HG02870 (cell line): Measurements from ENCODE around the gene CREBL2.
"Not testable (repeated sequence)": the region's sequence is repeated elsewhere in the genome, so short reads cannot be mapped to it uniquely, and the experiment has no call there.

Source experiments
- ATAC-seq: cut with Tn5 transposase; IDR thresholded peaks from one replicate; pipeline ENCODE4 v1.9.1; 2021; ENCODE audit warnings: mild to moderate bottlenecking, moderate library complexity; ENCODE audit not compliant: unreplicated experiment

The CREBL2 gene

GRCh38 chr12:12596598-12596997 is 15.1 kb upstream of the CREBL2 start:
- ATAC-seq = not testable (repeated sequence)

DNA sequence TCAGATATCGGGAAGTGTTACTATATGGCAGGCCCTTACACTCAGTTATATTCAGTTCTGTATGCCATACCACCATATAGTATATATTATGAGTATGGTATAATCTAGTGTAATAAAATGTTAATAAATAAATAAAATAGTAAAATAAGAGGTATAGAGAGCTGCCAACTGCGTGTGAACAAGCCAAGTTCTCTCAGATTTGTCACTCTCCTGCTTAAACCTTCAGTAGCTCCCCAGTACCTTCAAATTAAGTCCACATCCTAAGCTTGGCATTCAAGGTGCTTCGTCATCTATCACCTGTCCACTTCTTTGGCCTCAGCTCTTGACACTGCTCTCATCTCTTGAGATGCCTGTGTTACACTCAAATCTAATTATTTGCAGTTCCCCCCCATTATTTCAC is 12.8 kb upstream of the CREBL2 start:
- no peak for ATAC-seq

DNA sequence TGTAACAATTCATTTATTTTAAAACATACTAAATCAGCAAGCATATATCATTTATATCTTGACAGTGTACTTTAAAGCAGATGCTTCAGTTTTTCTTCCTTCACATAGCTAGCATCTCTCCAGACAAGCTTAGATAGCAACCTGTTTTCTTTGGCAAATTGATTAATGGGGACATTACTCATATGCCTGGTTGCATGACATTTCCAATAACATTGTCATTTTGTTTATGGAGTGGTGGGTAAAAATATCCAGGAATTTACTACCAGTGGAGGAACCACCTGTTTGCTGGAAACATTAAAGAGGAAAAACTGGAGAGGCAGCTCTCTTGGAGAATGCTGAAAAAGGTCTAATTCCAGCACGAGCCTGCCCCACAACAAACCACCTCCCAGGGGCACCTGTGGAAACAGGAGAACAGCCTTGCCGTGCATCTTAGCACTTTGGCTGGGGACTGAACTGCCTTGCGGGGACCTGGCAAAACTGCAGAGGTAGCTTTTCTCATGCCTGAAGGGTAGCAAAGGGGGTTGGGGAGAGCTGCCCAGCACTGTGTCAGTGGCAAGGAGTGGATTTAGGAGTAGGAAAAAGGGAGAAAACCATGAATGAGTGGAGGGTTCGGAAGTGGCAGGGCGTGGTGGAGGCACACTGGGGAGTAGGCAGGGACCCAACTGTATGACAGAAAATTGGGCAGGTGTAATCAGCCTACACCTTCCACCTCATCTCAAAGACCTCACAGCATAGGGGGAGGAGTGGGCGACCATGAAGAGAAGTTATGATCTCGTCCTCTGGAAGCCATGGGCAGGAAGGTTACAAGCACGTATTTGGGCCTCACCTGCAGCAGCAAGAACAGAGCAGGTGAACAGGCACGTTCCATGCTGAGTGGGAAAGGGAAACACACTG is 11.7 kb upstream of the CREBL2 start:
- no peak for ATAC-seq

DNA sequence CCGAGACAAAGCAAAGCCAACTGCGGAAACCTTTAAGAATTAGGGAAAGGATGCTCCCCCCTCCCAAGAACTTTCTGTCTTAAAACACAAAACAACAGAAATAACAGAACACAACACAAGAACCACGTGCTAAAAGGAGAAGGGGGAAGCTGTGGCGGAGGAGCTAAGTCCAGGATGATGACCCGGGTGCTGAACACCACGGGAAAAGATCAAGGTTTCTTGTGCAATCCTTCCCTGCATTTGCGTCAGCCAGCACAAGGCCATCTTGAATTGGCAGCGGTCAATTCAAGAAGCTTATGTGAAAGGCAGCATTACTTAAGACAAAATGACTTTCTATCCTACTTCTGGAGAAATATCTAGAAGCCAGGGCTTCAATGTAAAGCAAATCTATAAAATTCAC is 11.0 kb upstream of the CREBL2 start:
- ATAC-seq = no peak

- ATAC-seq = no peak
Measured at GRCh38 chr12:12604740-12605139, 6.9 kb upstream of the CREBL2 start.

DNA sequence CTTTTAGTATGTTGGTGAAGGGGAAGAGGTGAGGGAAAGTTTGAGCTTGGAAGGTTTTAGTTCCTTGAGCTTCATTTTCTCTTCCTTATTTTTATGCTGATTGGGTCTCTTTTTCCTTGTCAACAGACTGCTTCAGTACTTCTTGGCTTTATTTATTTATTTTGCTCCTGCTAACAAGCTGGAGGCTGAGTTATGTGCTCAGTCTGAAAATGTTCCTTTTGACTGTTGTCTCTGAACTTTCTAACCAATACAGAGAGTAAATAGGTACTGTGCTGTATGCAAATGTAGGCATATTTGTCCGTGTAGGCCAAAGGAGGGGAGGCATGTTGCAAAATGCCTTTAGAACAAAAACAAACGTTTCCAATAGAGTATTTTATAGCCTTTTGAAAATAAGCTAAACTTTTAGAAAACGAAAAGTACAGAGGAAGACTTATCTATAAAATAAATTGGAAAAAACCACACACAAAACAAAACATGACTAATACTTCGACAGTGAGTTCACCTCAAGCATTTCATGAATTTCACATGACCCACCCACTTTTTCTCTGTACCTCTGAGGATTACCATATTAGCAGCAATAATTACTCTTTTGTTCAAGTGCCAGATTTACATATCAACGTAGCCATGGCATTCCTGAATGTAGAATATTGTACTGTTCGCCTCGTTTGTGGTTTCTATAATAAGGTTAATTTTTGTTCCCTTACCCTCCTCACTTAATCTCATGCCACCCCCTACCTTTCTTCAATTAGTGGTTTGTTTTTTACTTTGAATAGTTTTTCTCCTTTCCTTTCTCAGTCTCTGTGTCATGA is 4.7 kb upstream of the CREBL2 start:
- ATAC-seq = peak; percentile 66

DNA sequence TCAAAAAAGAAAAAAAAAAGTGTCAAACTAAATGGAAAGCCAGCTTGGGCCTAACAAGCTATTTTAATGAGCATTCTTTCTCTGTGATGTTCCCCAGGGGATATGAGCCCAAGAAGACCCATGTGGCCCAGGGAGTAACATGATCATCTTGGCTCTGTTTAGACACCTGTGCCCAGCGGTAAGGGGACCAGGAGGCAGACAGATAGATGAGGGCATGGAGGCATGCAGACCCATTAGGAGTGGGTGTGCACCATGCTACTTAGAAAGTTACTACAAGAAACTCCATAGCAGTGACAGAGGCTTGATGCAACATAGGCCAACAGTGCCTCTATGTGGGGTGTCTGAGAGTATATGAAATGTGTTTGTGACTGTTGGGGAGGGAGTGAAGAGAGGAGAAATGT is 3.1 kb upstream of the CREBL2 start:
- ATAC-seq = no peak

- no peak for ATAC-seq
Measured at GRCh38 chr12:12609692-12610091, 2.0 kb upstream of the CREBL2 start.

GRCh38 chr12:12610711-12611110 is 965 bp upstream of the CREBL2 start:
- no peak for ATAC-seq

GRCh38 chr12:12612358-12612757 is 682 bp downstream of the CREBL2 start:
- ATAC-seq = no peak

DNA sequence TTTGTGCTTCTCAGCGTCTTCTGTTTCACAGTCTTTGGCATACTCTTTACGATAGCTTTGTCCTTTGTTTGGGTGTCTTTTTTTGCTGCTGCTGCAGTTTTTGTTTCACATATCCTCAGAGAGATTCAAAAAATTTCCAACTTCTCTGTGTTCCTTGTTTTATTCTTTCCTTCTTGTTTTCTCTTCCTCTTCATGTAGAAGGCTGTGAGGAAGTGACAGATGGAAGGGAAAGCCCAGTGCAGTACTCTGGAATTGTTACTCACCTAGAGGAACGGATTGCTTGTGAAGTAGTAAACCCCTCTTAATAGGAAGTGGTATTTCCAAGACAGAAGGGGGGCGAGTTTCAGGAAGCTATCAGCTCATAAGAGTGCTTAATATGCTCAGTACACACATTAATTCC is 1.7 kb downstream of the CREBL2 start:
- no peak for ATAC-seq

GRCh38 chr12:12614342-12614741 is 2.7 kb downstream of the CREBL2 start:
- no peak for ATAC-seq

GRCh38 chr12:12616512-12617310 is 5.0 kb downstream of the CREBL2 start:
- ATAC-seq = no peak

DNA sequence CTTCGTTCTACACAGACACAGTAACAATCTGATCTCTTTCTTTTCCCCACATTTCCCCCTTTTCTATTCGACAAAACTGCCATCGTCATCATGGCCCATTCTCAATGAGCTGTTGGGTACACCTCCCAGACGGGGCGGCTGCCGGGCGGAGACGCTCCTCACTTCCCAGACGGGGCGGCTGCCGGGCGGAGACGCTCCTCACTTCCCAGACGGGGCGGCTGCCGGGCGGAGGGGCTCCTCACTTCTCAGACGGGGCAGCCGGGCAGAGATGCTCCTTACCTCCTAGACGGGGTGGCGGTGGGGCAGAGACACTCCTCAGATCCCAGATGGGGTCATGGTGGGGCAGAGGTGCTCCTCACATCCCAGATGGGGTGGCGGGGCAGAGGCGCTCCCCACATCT is 6.4 kb downstream of the CREBL2 start:
- ATAC-seq = not testable (repeated sequence)

- no peak for ATAC-seq
Measured at GRCh38 chr12:12620730-12621315, 9.1 kb downstream of the CREBL2 start.

DNA sequence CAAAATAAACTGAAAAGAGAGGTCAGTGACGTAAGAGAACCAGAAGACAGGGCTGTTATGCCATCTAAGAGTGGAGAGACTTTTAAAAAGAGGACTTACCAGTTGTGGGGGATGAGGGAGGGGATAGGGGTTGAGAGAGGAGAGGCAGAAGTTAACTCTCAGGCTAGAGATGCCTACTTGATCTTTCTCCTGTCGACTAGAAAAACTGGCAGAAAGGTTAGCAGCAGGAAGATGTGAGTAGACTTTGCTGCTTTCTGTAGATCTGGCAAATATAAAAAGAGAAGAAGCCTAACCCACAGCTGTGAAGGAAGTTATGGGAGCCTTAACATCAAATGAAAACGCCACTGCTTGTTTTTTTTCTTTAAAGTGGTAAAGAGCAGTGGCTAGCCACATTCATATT is 10.7 kb downstream of the CREBL2 start:
- ATAC-seq = no peak

DNA sequence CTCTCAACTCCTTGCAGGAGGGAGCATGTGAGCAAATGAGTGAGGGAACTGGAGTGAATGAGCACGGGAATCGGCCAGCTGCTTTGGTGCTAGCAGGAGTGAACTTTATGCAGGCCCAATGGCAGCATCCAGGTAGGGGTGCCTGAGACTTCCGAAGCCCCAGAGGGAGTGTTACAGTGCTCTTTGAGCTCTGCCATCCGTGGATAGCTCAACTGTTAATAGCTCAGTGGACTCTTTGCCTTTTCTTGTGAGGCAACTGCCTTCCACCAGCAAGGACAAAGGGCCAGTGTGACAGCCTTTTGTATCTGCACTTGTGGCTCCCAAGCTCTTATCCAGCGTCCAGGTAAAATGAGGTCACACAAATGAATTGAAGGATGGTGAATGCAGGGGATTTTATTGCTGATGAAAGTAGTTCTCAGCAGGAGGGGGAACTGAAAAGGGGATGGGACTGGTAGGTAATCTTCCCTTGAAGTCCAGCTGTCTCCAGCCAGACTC is 12.9 kb downstream of the CREBL2 start:
- ATAC-seq = no peak

DNA sequence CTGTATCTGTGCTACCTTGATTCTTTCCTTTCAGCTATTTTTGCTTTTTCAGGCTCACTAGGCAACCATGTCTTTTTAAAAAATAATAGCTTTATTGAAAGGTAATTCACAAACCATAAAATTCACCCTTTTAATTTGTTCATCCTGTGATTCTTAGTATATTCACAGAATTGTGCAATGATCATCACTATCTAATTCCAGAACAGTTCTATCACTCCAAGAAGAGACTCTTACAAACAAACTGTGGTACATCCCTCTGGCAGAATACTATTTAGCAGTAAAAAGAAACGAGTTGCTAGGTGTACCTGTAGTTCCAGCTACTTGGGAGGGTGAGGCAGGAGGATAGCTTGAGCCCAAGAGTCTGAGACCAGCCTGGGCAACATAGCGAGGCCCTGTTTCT is 14.8 kb downstream of the CREBL2 start:
- no peak for ATAC-seq

DNA sequence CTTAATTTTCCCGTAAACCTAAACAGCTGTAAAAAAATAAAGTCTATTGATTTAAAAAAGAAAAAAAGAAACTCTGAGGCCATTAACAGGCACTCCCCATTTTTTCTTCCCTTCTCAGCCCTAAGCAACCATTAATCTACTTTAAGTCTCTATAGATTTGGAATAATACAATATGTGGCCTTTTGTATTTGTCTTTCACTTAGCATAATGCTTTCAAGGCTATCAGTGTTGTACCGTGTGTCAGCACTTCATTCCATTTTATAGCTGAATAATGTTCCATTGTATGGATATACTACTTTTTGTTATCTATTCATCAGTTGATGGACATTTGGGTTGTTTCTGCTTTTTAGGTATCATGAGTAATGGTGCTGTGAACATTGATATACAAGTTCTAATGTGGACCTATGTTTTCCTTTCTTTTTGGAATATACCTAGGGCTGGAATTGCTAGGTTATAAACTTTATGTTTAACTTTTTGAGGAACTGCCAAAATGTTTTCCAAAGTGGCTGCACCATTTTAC is 15.7 kb downstream of the CREBL2 start:
- ATAC-seq = no peak

GRCh38 chr12:12628013-12628412 is 16.3 kb downstream of the CREBL2 start:
- ATAC-seq = no peak
